A549 (cell line): ENCODE data around the gene MYBPC2.

Experiments
- POLR2A ChIP-seq: IDR thresholded peaks from 2 replicates; pipeline ENCODE4 v1.6.1; 2012; ENCODE audit warnings: mild to moderate bottlenecking, low read length
- TF ChIP-seq, protein P1 (sequence below): fragments of 250-450 bp; sonication (Bioruptor Pico); IDR thresholded peaks from 2 replicates; pipeline ENCODE4 v1.5.0; 2021; ENCODE audit warnings: mild to moderate bottlenecking, moderate library complexity, borderline replicate concordance
- TF ChIP-seq, protein P2 (sequence below): fragments of >200 bp; sonication (Bioruptor Twin); formaldehyde crosslinking; IDR thresholded peaks from 3 replicates; pipeline ENCODE4 v1.5.1; 2016

DNA sequence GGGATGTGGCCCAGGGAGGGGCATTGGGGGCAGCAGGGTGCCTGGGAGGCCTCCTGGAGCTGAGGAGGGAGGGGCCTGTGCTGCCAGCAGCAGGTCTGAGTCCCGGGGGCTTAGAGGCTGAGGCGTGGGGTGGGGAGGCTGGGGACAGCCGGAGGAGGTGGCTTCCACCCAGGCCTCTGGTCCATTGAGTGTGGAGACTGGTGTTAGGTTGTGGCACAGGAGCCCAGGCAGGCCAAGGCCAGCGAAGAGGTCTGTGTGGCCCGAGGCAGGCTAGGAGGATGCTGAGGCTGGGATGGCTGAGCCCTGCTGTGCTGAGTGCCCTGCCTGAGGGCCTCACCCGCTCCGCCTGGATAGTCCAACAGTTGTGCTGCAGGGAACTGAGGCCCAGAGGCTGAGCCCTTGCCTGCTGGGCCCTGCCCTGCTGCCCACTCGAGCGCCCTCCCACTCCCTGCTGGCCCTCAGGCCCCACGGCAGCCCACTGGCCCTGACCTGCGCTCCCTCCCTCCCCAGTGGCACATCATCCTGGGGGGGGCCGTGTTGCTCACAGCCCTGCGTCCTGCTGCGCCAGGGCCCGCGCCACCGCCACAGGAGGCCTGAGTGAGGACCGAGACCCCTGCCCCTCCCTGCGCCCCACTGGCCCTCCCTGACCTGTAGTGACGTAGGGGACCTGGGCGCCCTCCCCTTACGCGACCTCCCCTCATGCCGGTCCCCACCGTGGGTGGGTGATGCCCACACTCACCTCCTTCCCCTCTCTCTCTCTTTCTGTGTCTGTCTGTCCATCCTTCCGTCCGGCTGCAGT is 48.9 kb downstream of the MYBPC2 start:
- TF ChIP-seq, protein P1, sequence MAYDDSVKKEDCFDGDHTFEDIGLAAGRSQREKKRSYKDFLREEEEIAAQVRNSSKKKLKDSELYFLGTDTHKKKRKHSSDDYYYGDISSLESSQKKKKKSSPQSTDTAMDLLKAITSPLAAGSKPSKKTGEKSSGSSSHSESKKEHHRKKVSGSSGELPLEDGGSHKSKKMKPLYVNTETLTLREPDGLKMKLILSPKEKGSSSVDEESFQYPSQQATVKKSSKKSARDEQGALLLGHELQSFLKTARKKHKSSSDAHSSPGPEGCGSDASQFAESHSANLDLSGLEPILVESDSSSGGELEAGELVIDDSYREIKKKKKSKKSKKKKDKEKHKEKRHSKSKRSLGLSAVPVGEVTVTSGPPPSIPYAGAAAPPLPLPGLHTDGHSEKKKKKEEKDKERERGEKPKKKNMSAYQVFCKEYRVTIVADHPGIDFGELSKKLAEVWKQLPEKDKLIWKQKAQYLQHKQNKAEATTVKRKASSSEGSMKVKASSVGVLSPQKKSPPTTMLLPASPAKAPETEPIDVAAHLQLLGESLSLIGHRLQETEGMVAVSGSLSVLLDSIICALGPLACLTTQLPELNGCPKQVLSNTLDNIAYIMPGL (CRISPR knock-in tag), result no peak
- TF ChIP-seq, protein P2, sequence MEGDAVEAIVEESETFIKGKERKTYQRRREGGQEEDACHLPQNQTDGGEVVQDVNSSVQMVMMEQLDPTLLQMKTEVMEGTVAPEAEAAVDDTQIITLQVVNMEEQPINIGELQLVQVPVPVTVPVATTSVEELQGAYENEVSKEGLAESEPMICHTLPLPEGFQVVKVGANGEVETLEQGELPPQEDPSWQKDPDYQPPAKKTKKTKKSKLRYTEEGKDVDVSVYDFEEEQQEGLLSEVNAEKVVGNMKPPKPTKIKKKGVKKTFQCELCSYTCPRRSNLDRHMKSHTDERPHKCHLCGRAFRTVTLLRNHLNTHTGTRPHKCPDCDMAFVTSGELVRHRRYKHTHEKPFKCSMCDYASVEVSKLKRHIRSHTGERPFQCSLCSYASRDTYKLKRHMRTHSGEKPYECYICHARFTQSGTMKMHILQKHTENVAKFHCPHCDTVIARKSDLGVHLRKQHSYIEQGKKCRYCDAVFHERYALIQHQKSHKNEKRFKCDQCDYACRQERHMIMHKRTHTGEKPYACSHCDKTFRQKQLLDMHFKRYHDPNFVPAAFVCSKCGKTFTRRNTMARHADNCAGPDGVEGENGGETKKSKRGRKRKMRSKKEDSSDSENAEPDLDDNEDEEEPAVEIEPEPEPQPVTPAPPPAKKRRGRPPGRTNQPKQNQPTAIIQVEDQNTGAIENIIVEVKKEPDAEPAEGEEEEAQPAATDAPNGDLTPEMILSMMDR, result no peak
- no peak for TF ChIP-seq POLR2A
